Esophagus (tissue), 2 donors: ENCODE measurements around the gene KLRC4. TPM values are rescaled to one million over a fixed set of nuclear protein-coding genes. Genes with fewer than 3 reads are reported as not detected.
"Not testable (repeated sequence)": the region's sequence is repeated elsewhere in the genome, so short reads cannot be mapped to it uniquely, and the experiment has no call there.

ENCODE experiments used
- H3K27ac ChIP-seq, 2 donors: one replicate each; pipeline ENCODE4 v1.5.1; 2013; ENCODE audit warnings: low read depth in 2 of 2, mild to moderate bottlenecking in 2 of 2, inconsistent platforms in 1 of 2, low read length in 1 of 2, moderate library complexity in 1 of 2
- H3K27me3 ChIP-seq, 2 donors: one replicate each; pipeline ENCODE4 v1.6.1; 2013; ENCODE audit warnings: low read length in 2 of 2, control low read depth in 1 of 2, mild to moderate bottlenecking in 1 of 2; ENCODE audit not compliant: insufficient read depth in 2 of 2, control insufficient read depth in 1 of 2
- H3K36me3 ChIP-seq, 2 donors: one replicate each; pipeline ENCODE4 v1.6.1; 2013; ENCODE audit warnings: low read length in 1 of 2; ENCODE audit not compliant: control insufficient read depth in 2 of 2, insufficient read depth in 2 of 2
- H3K4me1 ChIP-seq, 2 donors: one replicate each; pipeline ENCODE4 v1.6.1; 2013; ENCODE audit warnings: low read length in 1 of 2; ENCODE audit not compliant: control insufficient read depth in 2 of 2, insufficient read depth in 2 of 2
- H3K4me3 ChIP-seq, 2 donors: one replicate each; pipeline ENCODE4 v1.5.1; 2013; ENCODE audit warnings: low read length in 2 of 2, mild to moderate bottlenecking in 2 of 2, low read depth in 1 of 2, moderate library complexity in 1 of 2
- H3K9me3 ChIP-seq, 2 donors: one replicate each; pipeline ENCODE4 v1.6.1; 2013; ENCODE audit warnings: mild to moderate bottlenecking in 2 of 2, low read depth in 1 of 2, low read length in 1 of 2, moderate library complexity in 1 of 2; ENCODE audit not compliant: control insufficient read depth in 2 of 2, insufficient read depth in 1 of 2
- WGBS, 2 donors: extraction: QIAGEN DNeasy Blood & Tissue Kit; methylation state at CpG; one replicate each; pipeline ENCODE4 v1.1.7; 2013; 5-methylcytosine and 5-hydroxymethylcytosine counted together
- polyA plus RNA-seq, 2 donors: library from polyadenylated mRNA; stranded (reverse); fragments of 200-250 nt; gene quantifications; one replicate each; pipeline ENCODE4 v1.2.3, GENCODE V29; 2013
- donor health status: healthy with polysubstance abuse.
- donor health status: Bipolar disorder and iron deficiency.

The KLRC4 gene
- polyA plus RNA-seq, 2 donors = 0.04 TPM; not detected in 1

- not testable (repeated sequence) for H3K4me1 ChIP-seq, H3K36me3 ChIP-seq, H3K27me3 ChIP-seq, H3K4me3 ChIP-seq, H3K9me3 ChIP-seq, H3K27ac ChIP-seq
- WGBS, 2 donors = 30% methylated on average over 2 of the region's 2 CpGs
Observed at GRCh38 chr12:10437601-10438000, 28.0 kb upstream of the KLRC4 start.

DNA sequence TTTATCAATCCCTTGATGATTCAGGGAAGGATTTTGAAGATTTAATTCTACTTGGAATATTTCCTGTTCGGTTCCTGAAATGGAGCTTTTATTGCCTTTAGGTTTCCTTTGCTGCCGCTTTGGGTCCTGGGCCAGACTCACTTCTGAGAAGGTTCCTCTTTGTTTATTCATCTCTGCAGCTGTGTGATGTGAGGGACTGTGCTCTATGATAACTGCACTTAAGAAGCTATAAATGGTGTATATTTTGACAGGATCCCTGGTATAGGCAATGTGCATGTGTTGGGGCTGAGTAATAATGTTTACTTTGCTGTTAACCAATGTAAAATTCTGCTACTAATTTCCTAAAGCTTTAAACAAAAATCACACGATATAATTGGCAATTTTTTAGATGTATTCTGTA, 26.3 kb upstream of the KLRC4 start, which contains the start of gene KLRC2:
KLRC2 (minus strand) TSS at position 195 of the 400 bp plus-strand sequence; CDS start at position 171, 24 bp downstream.
- H3K9me3 ChIP-seq, H3K27me3 ChIP-seq, H3K4me1 ChIP-seq, H3K4me3 ChIP-seq, H3K36me3 ChIP-seq, H3K27ac ChIP-seq: not testable (repeated sequence)
- WGBS, 2 donors = 24 to 31% methylated on average over 3 of the region's 3 CpGs

DNA sequence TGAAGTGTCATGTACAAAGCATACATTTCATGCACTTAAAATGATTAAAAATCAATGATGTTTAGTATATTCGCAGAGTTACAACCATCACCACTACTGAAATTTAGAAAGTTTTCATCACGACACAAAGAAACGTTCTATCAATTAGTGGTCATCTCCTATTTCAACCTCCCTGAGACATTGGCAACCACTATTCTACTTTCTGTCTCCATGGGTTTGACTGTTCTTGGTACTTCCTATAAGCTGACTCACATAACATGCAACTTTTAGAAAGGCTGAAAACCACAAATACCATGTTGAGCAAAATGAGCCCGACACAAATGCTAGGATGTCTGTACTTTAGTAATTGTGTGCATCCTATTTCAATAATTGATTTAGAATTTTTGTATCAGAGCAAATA, 21.1 kb upstream of the KLRC4 start:
- H3K9me3 ChIP-seq, H3K4me1 ChIP-seq, H3K4me3 ChIP-seq, H3K27ac ChIP-seq, H3K36me3 ChIP-seq, H3K27me3 ChIP-seq: not testable (repeated sequence)
- whole genome bisulfite sequencing, 2 donors = 77% methylated on average over 4 of the region's 4 CpGs

GRCh38 chr12:10425938-10426337, 16.4 kb upstream of the KLRC4 start:
- H3K4me3 ChIP-seq, H3K27me3 ChIP-seq, H3K9me3 ChIP-seq, H3K27ac ChIP-seq, H3K36me3 ChIP-seq, H3K4me1 ChIP-seq: not testable (repeated sequence)
- WGBS, 2 donors = 87% methylated on average over 7 of the region's 8 CpGs

- 56 to 80% methylated on average over 1 of the region's 1 CpG for WGBS, 2 donors
- not testable (repeated sequence) for H3K27me3 ChIP-seq, H3K9me3 ChIP-seq, H3K36me3 ChIP-seq, H3K4me3 ChIP-seq, H3K27ac ChIP-seq, H3K4me1 ChIP-seq
Observed at GRCh38 chr12:10424260-10424899, 14.8 kb upstream of the KLRC4 start.

- WGBS, 2 donors = 37 to 42% methylated on average over 2 of the region's 3 CpGs
- not testable (repeated sequence) for H3K4me3 ChIP-seq, H3K4me1 ChIP-seq
Observed at GRCh38 chr12:10422159-10422558, 12.6 kb upstream of the KLRC4 start.

DNA sequence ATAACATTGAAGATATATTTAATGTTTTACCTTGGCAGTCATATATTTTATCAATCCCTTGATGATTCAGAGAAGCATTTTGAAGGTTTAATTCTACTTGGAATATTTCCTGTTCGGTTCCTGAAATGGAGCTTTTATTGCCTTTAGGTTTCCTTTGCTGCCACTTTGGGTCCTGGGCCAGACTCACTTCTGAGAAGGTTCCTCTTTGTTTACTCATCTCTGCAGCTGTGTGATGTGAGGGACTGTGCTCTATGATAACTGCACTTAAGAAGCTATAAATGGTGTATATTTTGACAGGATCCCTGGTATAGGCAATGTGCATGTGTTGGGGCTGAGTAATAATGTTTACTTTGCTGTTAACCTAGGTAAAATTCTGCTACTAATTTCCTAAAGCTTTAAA, 10.8 kb upstream of the KLRC4 start, which contains the start of gene KLRC3:
KLRC3 (minus strand) TSS at position 262 of the 400 bp plus-strand sequence; CDS start at position 217, 45 bp downstream.
- 13 to 26% methylated on average over 1 of the region's 1 CpG for WGBS, 2 donors
- not testable (repeated sequence) for H3K9me3 ChIP-seq, H3K4me3 ChIP-seq, H3K27me3 ChIP-seq, H3K36me3 ChIP-seq, H3K4me1 ChIP-seq, H3K27ac ChIP-seq

More at GRCh38 chr12:10422159-10422558, 12.6 kb upstream of the KLRC4 start:
- not testable (repeated sequence) for H3K27ac ChIP-seq, H3K36me3 ChIP-seq, H3K27me3 ChIP-seq, H3K9me3 ChIP-seq

DNA sequence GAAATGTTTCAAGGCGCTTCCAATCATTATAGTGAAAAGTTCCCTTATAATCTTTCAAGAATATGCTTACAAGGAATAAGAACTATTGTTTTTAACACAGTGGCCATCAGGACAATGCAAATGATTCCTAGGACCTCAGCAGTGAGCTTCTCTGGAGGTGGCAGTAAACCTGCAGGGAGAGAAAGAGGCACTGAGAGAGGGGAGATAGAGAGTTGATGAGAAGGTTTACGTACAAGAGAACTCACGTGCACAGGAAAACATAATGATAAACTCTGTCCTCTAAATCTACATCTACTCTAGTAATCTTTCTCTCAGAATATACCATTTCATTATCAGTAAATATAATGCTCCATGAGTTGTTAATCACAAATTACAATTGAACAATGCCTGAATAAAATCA, 715 bp downstream of the KLRC4 start:
- 75 to 76% methylated on average over 3 of the region's 3 CpGs for whole genome bisulfite sequencing, 2 donors
- H3K27me3 ChIP-seq = no peaks in the 10 kb centered on the region
- H3K4me3 ChIP-seq = no peak overlapping the region

GRCh38 chr12:10406725-10407124, 2.8 kb downstream of the KLRC4 start:
- H3K4me1 ChIP-seq = peaks cover 0 to 2% of the 10 kb centered on the region in 2 donors
- no peaks in the 10 kb centered on the region for H3K9me3 ChIP-seq
- no peak overlapping the region for H3K27ac ChIP-seq
- WGBS, 2 donors = 43 to 62% methylated on average over 4 of the region's 4 CpGs
- H3K4me3 ChIP-seq = no peak overlapping the region
- H3K27me3 ChIP-seq = no peaks in the 10 kb centered on the region
- no peaks in the 10 kb centered on the region for H3K36me3 ChIP-seq

More for the DNA sequence above, 715 bp downstream of the KLRC4 start:
- Histone ChIP-seq H3K36me3 (no peaks in the 10 kb centered on the region), H3K27ac (no peak overlapping the region), H3K9me3 (no peaks in the 10 kb centered on the region), H3K4me1 (peaks cover 0 to 2% of the 10 kb centered on the region in 2 donors)

GRCh38 chr12:10405294-10405693, 4.3 kb downstream of the KLRC4 start:
- peaks cover 0 to 2% of the 10 kb centered on the region in 2 donors for H3K4me1 ChIP-seq
- H3K9me3 ChIP-seq = no peaks in the 10 kb centered on the region
- no peaks in the 10 kb centered on the region for H3K27me3 ChIP-seq
- 88 to 90% methylated on average over 5 of the region's 5 CpGs for WGBS, 2 donors
- H3K27ac ChIP-seq = no peak overlapping the region
- H3K36me3 ChIP-seq = no peaks in the 10 kb centered on the region
- H3K4me3 ChIP-seq = no peak overlapping the region
